HCT116 (cell line): Measurements from ENCODE around the gene SH3YL1. TPM values are rescaled to one million over a fixed set of nuclear protein-coding genes. Genes with fewer than 3 reads are reported as not detected.

Experiments used
- ATAC-seq: fragments of 200-7000 bp; cut with Tn5 transposase; 2 replicates; pipeline ENCODE4 v1.9.1; 2020; ENCODE audit warnings: mild to moderate bottlenecking, moderate library complexity
- BruUV-seq: library from RNA; stranded (reverse); fragments of 400-500 nt; replicated peaks from 2 replicates; lab custom pipeline; 2021; lab: Mats Ljungman, UMichigan
- CTCF ChIA-PET: fragments of 300-600 bp; sonication (Branson Sonifier 250); formaldehyde crosslinking; loops from one replicate; lab custom pipeline; 2021; ENCODE audit warnings: antibody characterized with exemption; lab: Charles Lee
- POLR2A ChIA-PET: fragments of 300-600, 350-600 bp; sonication (Branson Sonifier 250); formaldehyde crosslinking; loops from one replicate; lab custom pipeline; 2021; ENCODE audit warnings: antibody characterized with exemption; lab: Charles Lee
- RAD21 ChIA-PET, 2 experiments: fragments of 300-600 bp; sonication (Branson Sonifier 250); formaldehyde crosslinking; loops; one replicate each; lab custom pipeline; 2023; ENCODE audit warnings: low total read pairs in 2 of 2; ENCODE audit not compliant: uncharacterized antibody in 2 of 2, unreplicated experiment in 2 of 2, low non-redundant PET in 1 of 2; lab: Charles Lee
- DNase-seq: peaks from one replicate; pipeline ENCODE4 v3.0.0-alpha.2; 2010; ENCODE audit warnings: low read depth, low spot score
- H2AFZ ChIP-seq: fragments of 200-600 bp; shearing (Covaris generic), sonication (generic); 2 replicates; pipeline ENCODE4 v1.6.1; 2017; ENCODE audit warnings: low read depth, mixed run types, mixed read lengths, antibody characterized with exemption, low read length; ENCODE audit not compliant: poor library complexity, severe bottlenecking
- H3K27ac ChIP-seq: 2 replicates; pipeline ENCODE4 v1.5.1; 2012; ENCODE audit warnings: low read depth, low read length
- H3K27me3 ChIP-seq: fragments of 200-600 bp; sonication (generic); 2 replicates; pipeline ENCODE4 v1.6.1; 2016; ENCODE audit warnings: mixed run types, low read length, mixed read lengths; ENCODE audit not compliant: insufficient read depth
- H3K36me3 ChIP-seq, 2 experiments: fragments of 200-500 bp in 1 of 2; fragments of 200-600 bp in 1 of 2; sonication (Bioruptor generic) in 1 of 2; sonication (generic) in 1 of 2; 2 replicates each; pipeline versions ENCODE4 v1.5.1 to v1.6.1; 2014 to 2016; ENCODE audit warnings: low read length in 2 of 2, inconsistent platforms in 1 of 2, mixed read lengths in 1 of 2, mixed run types in 1 of 2; ENCODE audit not compliant: insufficient read depth in 2 of 2, control insufficient read depth in 1 of 2
- H3K4me1 ChIP-seq, 2 experiments: fragments of 200-600 bp in 1 of 2; sonication (generic) in 1 of 2; 2 replicates each; pipeline versions ENCODE4 v1.5.1 to v1.6.1; 2012 to 2017; ENCODE audit warnings: low read length in 2 of 2, inconsistent platforms in 1 of 2, mild to moderate bottlenecking in 1 of 2, mixed read lengths in 1 of 2, mixed run types in 1 of 2, moderate library complexity in 1 of 2; ENCODE audit not compliant: insufficient read depth in 2 of 2, control insufficient read depth in 1 of 2
- H3K4me2 ChIP-seq: fragments of 200-600 bp; sonication (generic); 2 replicates; pipeline ENCODE4 v1.6.1; 2017; ENCODE audit warnings: mixed run types, low read length, mixed read lengths
- H3K4me3 ChIP-seq, 2 experiments: fragments of 200-600 bp in 1 of 2; sonication (generic) in 1 of 2; replicated peaks in 1 of 2; 2 replicates each; pipeline ENCODE4 v1.5.1; 2011 to 2016; ENCODE audit warnings: low read length in 2 of 2, control low read depth in 1 of 2, low read depth in 1 of 2, mild to moderate bottlenecking in 1 of 2, mixed read lengths in 1 of 2, mixed run types in 1 of 2
- H3K79me2 ChIP-seq: fragments of 200-600 bp; sonication (generic); 2 replicates; pipeline ENCODE4 v1.6.1; 2017; ENCODE audit warnings: mild to moderate bottlenecking, mixed run types, low read length, moderate library complexity, mixed read lengths; ENCODE audit not compliant: insufficient read depth
- H3K9ac ChIP-seq: fragments of 200-600 bp; sonication (generic); 2 replicates; pipeline ENCODE4 v1.6.1; 2016; ENCODE audit warnings: low read length, mixed read lengths
- H3K9me2 ChIP-seq: fragments of 200-600 bp; sonication (generic), shearing (Covaris generic); 2 replicates; pipeline ENCODE4 v1.6.1; 2017; ENCODE audit warnings: mixed run types, mild to moderate bottlenecking, moderate library complexity; ENCODE audit not compliant: insufficient read depth
- H3K9me3 ChIP-seq, 2 experiments: fragments of 200-500 bp in 1 of 2; fragments of 200-600 bp in 1 of 2; sonication (Bioruptor generic) in 1 of 2; sonication (generic) in 1 of 2; 2 replicates each; pipeline ENCODE4 v1.6.1; 2014 to 2017; ENCODE audit warnings: low read length in 2 of 2, mixed read lengths in 2 of 2, inconsistent platforms in 1 of 2, low read depth in 1 of 2, mild to moderate bottlenecking in 1 of 2, mixed run types in 1 of 2, moderate library complexity in 1 of 2; ENCODE audit not compliant: control insufficient read depth in 1 of 2, insufficient read depth in 1 of 2
- H4K20me1 ChIP-seq: fragments of 200-600 bp; sonication (generic), shearing (Covaris generic); 2 replicates; pipeline ENCODE4 v1.6.1; 2017; ENCODE audit warnings: mixed run types, mild to moderate bottlenecking, moderate library complexity; ENCODE audit not compliant: insufficient read depth
- CBX3 ChIP-seq: IDR thresholded peaks from 2 replicates; pipeline ENCODE4 v1.6.1; 2012; ENCODE audit warnings: low read depth
- ELF1 ChIP-seq: IDR thresholded peaks from 2 replicates; pipeline ENCODE4 v1.6.1; 2012; ENCODE audit warnings: low read depth, borderline replicate concordance
- EZH2 ChIP-seq: fragments of 200-600 bp; sonication (generic); IDR thresholded peaks from 2 replicates; pipeline ENCODE4 v1.6.1; 2017; ENCODE audit warnings: antibody characterized with exemption, mixed run types
- FOSL1 ChIP-seq: IDR thresholded peaks from 2 replicates; pipeline ENCODE4 v1.6.1; 2012; ENCODE audit warnings: low read depth
- YY1 ChIP-seq: IDR thresholded peaks from 2 replicates; pipeline ENCODE4 v1.6.1; 2011; ENCODE audit warnings: low read length, low read depth, moderate library complexity, mild to moderate bottlenecking; ENCODE audit not compliant: insufficient replicate concordance; ENCODE audit errors: extremely low read depth
- ZFX ChIP-seq: fragments of 450-650 bp; IDR thresholded peaks from 2 replicates; pipeline ENCODE4 v1.6.1; 2017
- intact Hi-C: fragments of 100-400 bp; cut with micrococcal nuclease; formaldehyde crosslinking; loops from 2 replicates; pipeline ENCODE4 v1.10.0; 2022
- total RNA-seq: library from RNA; stranded (reverse); gene quantifications from one replicate; pipeline ENCODE4 v1.2.1, GENCODE V29; 2021; ENCODE audit not compliant: unreplicated experiment
- TF ChIP-seq, protein P1 (sequence below): IDR thresholded peaks from 2 replicates; pipeline ENCODE4 v1.6.1; 2012; ENCODE audit warnings: low read depth

Gene SH3YL1
- total RNA-seq, 1 experiment from 2014 or later: 32.8 TPM

DNA sequence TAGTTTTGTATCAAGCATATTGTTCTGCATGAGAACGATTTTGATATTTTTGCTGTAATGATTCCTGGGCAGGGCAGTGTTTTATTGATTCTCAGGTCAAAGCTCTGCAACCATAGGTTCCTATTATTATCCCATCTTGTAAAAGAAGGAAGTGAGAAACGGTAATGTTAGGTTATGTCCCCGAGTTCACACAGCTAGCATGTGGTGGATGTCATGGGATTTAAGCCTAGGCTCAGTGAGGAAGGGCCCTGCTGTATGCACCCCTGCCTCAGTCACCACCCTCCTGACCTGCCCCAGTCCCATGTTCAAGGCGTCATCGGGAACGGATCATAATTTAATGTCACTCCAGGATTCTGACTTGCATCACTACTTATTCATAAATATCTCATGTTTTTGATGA is 11.6 kb upstream of the SH3YL1 start:
- no TSS peak for BruUV-seq
- no peaks in the 10 kb centered on the region for H3K4me1 ChIP-seq
- no peak overlapping the region for H3K9ac ChIP-seq
- ChIA-PET CTCF (no interaction called here), POLR2A (no interaction called here), RAD21 (no interaction called here)
- H3K27me3 ChIP-seq: no peaks in the 10 kb centered on the region
- no peak overlapping the region for H3K4me3 ChIP-seq
- no peak overlapping the region for H2AFZ ChIP-seq
- peaks cover 90% of the 10 kb centered on the region for H3K79me2 ChIP-seq
- peaks cover 56% of the 10 kb centered on the region in 2 experiments for H3K36me3 ChIP-seq
- TF ChIP-seq ELF1: no peak
- TF ChIP-seq ZFX: no peak
- TF ChIP-seq YY1: no peak
- no peak for TF ChIP-seq EZH2
- no peak for TF ChIP-seq FOSL1
- TF ChIP-seq CBX3: no peak
- TF ChIP-seq, protein P1, sequence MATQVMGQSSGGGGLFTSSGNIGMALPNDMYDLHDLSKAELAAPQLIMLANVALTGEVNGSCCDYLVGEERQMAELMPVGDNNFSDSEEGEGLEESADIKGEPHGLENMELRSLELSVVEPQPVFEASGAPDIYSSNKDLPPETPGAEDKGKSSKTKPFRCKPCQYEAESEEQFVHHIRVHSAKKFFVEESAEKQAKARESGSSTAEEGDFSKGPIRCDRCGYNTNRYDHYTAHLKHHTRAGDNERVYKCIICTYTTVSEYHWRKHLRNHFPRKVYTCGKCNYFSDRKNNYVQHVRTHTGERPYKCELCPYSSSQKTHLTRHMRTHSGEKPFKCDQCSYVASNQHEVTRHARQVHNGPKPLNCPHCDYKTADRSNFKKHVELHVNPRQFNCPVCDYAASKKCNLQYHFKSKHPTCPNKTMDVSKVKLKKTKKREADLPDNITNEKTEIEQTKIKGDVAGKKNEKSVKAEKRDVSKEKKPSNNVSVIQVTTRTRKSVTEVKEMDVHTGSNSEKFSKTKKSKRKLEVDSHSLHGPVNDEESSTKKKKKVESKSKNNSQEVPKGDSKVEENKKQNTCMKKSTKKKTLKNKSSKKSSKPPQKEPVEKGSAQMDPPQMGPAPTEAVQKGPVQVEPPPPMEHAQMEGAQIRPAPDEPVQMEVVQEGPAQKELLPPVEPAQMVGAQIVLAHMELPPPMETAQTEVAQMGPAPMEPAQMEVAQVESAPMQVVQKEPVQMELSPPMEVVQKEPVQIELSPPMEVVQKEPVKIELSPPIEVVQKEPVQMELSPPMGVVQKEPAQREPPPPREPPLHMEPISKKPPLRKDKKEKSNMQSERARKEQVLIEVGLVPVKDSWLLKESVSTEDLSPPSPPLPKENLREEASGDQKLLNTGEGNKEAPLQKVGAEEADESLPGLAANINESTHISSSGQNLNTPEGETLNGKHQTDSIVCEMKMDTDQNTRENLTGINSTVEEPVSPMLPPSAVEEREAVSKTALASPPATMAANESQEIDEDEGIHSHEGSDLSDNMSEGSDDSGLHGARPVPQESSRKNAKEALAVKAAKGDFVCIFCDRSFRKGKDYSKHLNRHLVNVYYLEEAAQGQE: no peak
- intact Hi-C loops: no loop called here
- H3K9me3 ChIP-seq: no peaks in the 10 kb centered on the region
- no peak for DNase-seq
- ATAC-seq: no peak
- H3K9me2 ChIP-seq: no peaks in the 10 kb centered on the region
- H3K4me2 ChIP-seq: no peak overlapping the region
- no peak overlapping the region for H3K27ac ChIP-seq
- peaks cover 34% of the 10 kb centered on the region; the same call in 1 of the 2 replicates for H4K20me1 ChIP-seq
